GM23338 (cell line): Measurements from ENCODE around the gene CACNA1C. TPM values are rescaled to one million over a fixed set of nuclear protein-coding genes. Genes with fewer than 3 reads are reported as not detected.

Experiments
- ATAC-seq: fragments of 200-7000 bp; cut with Tn5 transposase; 3 replicates; pipeline ENCODE4 v1.9.1; 2020
- DNase-seq: peaks from one replicate; pipeline ENCODE4 v3.0.0-alpha.2; 2015; ENCODE audit warnings: low spot score
- H2AFZ ChIP-seq: fragments of 200-600 bp; sonication (generic); 2 replicates; pipeline ENCODE4 v1.8.0; 2016; ENCODE audit warnings: antibody characterized with exemption, mild to moderate bottlenecking, moderate library complexity
- H3F3A ChIP-seq: fragments of 200-600 bp; sonication (generic); replicated peaks from 2 replicates; pipeline ENCODE4 v1.8.0; 2017; ENCODE audit warnings: antibody characterized with exemption, mixed run types, low read depth
- H3K27ac ChIP-seq: fragments of 200-600 bp; sonication (generic); 2 replicates; pipeline ENCODE4 v1.6.1; 2016; ENCODE audit warnings: low read depth
- H3K27me3 ChIP-seq: fragments of 200-600 bp; sonication (generic); 2 replicates; pipeline ENCODE4 v1.8.0; 2016; ENCODE audit warnings: mild to moderate bottlenecking, mixed run types, moderate library complexity; ENCODE audit not compliant: insufficient read depth
- H3K36me3 ChIP-seq: fragments of 200-600 bp; sonication (generic); 2 replicates; pipeline ENCODE4 v1.8.0; 2016; ENCODE audit warnings: mild to moderate bottlenecking; ENCODE audit not compliant: insufficient read depth
- H3K4me1 ChIP-seq: fragments of 200-600 bp; sonication (generic); 2 replicates; pipeline ENCODE4 v1.8.0; 2016; ENCODE audit warnings: mild to moderate bottlenecking, moderate library complexity; ENCODE audit not compliant: insufficient read depth
- H3K4me2 ChIP-seq: fragments of 200-600 bp; sonication (generic); 2 replicates; pipeline ENCODE4 v1.7.1; 2017; ENCODE audit warnings: mixed run types
- H3K4me3 ChIP-seq: fragments of 200-600 bp; sonication (generic); 2 replicates; pipeline ENCODE4 v1.6.1; 2016; ENCODE audit warnings: mixed run types
- H3K79me2 ChIP-seq: fragments of 200-600 bp; sonication (generic); replicated peaks from 2 replicates; pipeline ENCODE4 v1.8.0; 2017; ENCODE audit warnings: mild to moderate bottlenecking; ENCODE audit not compliant: insufficient read depth
- H3K9me2 ChIP-seq: fragments of 200-600 bp; sonication (generic); 2 replicates; pipeline ENCODE4 v1.8.0; 2017; ENCODE audit not compliant: insufficient read depth
- H4K20me1 ChIP-seq: fragments of 200-600 bp; sonication (generic); replicated peaks from 2 replicates; pipeline ENCODE4 v1.8.0; 2017; ENCODE audit warnings: mild to moderate bottlenecking; ENCODE audit not compliant: insufficient read depth
- H3K27ac Mint-ChIP-seq: 2 replicates; pipeline ENCODE4 v1.8.0; 2020; ENCODE audit warnings: inconsistent platforms, mild to moderate bottlenecking, moderate library complexity, mixed read lengths
- H3K27me3 Mint-ChIP-seq: 3 replicates; pipeline ENCODE4 v1.8.0; 2022; ENCODE audit warnings: low read depth, mild to moderate bottlenecking, moderate library complexity, mixed read lengths, inconsistent platforms; ENCODE audit not compliant: insufficient read depth, poor library complexity
- H3K36me3 Mint-ChIP-seq: 3 replicates; pipeline ENCODE4 v1.8.0; 2021; ENCODE audit warnings: low read depth, mild to moderate bottlenecking, inconsistent platforms, moderate library complexity, mixed read lengths
- H3K4me1 Mint-ChIP-seq: 3 replicates; pipeline ENCODE4 v1.8.0; 2020; ENCODE audit warnings: mild to moderate bottlenecking, inconsistent platforms, mixed read lengths
- H3K4me3 Mint-ChIP-seq: 3 replicates; pipeline ENCODE4 v1.8.0; 2021; ENCODE audit warnings: moderate library complexity, mild to moderate bottlenecking, inconsistent platforms, mixed read lengths
- H3K9me3 Mint-ChIP-seq: 3 replicates; pipeline ENCODE4 v1.8.0; 2020; ENCODE audit warnings: moderate library complexity, mild to moderate bottlenecking, inconsistent platforms, mixed read lengths
- EZH2 ChIP-seq: fragments of 200-600 bp; sonication (generic); IDR thresholded peaks from one replicate; pipeline ENCODE4 v1.8.0; 2017; ENCODE audit warnings: antibody characterized with exemption, mild to moderate bottlenecking, low read depth; ENCODE audit not compliant: unreplicated experiment
- EZH2phosphoT487 ChIP-seq: fragments of 200-600 bp; sonication (generic); IDR thresholded peaks from one replicate; pipeline ENCODE4 v1.8.1; 2018; ENCODE audit warnings: antibody characterized with exemption; ENCODE audit not compliant: unreplicated experiment
- JUNB ChIP-seq: IDR thresholded peaks from one replicate; pipeline ENCODE4 v1.6.1; 2016; ENCODE audit warnings: antibody characterized with exemption; ENCODE audit not compliant: unreplicated experiment
- NANOG ChIP-seq: IDR thresholded peaks from 2 replicates; pipeline ENCODE4 v1.6.1; 2016; ENCODE audit warnings: antibody characterized with exemption, borderline replicate concordance
- POLR2AphosphoS5 ChIP-seq: IDR thresholded peaks from 2 replicates; pipeline ENCODE4 v1.6.1; 2016; ENCODE audit warnings: antibody characterized with exemption, low read depth
- ZNF114 ChIP-seq: fragments of 250-450 bp; sonication (Bioruptor Pico); IDR thresholded peaks from 2 replicates; pipeline ENCODE4 v1.5.0; 2020; ENCODE audit warnings: mild to moderate bottlenecking, moderate library complexity
- polyA plus RNA-seq: library from polyadenylated mRNA; unstranded; fragments of >200 nt; fragmentation: Nextera tagmentation; extraction: Ambion mirVana; gene quantifications from 2 replicates; pipeline ENCODE4 v1.2.1, GENCODE V29; 2016
- total RNA-seq: library from RNA; depleted of rRNA; stranded (reverse); fragments of >200 nt; shearing (Covaris generic); gene quantifications from 2 replicates; pipeline ENCODE4 v1.2.3, GENCODE V29; 2014
- TF ChIP-seq, protein P1 (sequence below): IDR thresholded peaks from one replicate; pipeline ENCODE4 v1.6.1; 2018; ENCODE audit warnings: antibody characterized with exemption; ENCODE audit not compliant: unreplicated experiment
- TF ChIP-seq, protein P2 (sequence below): fragments of 250-450 bp; sonication (Bioruptor Pico); IDR thresholded peaks from 2 replicates; pipeline ENCODE4 v1.5.0; 2020; ENCODE audit warnings: mild to moderate bottlenecking, moderate library complexity

CACNA1C gene
- total and polyA plus RNA-seq, 2 experiments from 2014 or later, result 0.78 to 2.1 TPM

GRCh38 chr12:2351161-2351560 is 298.4 kb downstream of the CACNA1C start:
- Mint-ChIP-seq H3K36me3 (no peaks in the 10 kb centered on the region), H3K9me3 (no peaks in the 10 kb centered on the region), H3K27me3 (peaks cover 3% of the 10 kb centered on the region), H3K4me1 (peaks cover 9% of the 10 kb centered on the region), H3K27ac (no peak overlapping the region), H3K4me3 (no peak overlapping the region)
- Histone ChIP-seq H2AFZ (no peak overlapping the region), H3K4me1 (no peaks in the 10 kb centered on the region), H3K4me2 (no peak overlapping the region), H3F3A (no peaks in the 10 kb centered on the region), H3K79me2 (no peaks in the 10 kb centered on the region), H3K36me3 (no peaks in the 10 kb centered on the region), H3K9me2 (no peaks in the 10 kb centered on the region), H4K20me1 (no peaks in the 10 kb centered on the region), H3K27ac (no peak overlapping the region), H3K27me3 (no peaks in the 10 kb centered on the region), H3K4me3 (no peak overlapping the region)
- ATAC-seq, result no peak
- no peak for DNase-seq
- TF ChIP-seq EZH2 (no peak), POLR2AphosphoS5 (no peak), ZNF114 (CRISPR knock-in tag) (no peak), JUNB (no peak), EZH2phosphoT487 (no peak)

- H3F3A ChIP-seq, result no peaks in the 10 kb centered on the region
- DNase-seq, result no peak
- H3K9me3 Mint-ChIP-seq, result no peaks in the 10 kb centered on the region
Measured at GRCh38 chr12:2352203-2352602, 299.4 kb downstream of the CACNA1C start.

More at GRCh38 chr12:2352203-2352602, 299.4 kb downstream of the CACNA1C start:
- H4K20me1 ChIP-seq, result no peaks in the 10 kb centered on the region
- H3K27ac ChIP-seq, result no peak overlapping the region
- H3K4me1 ChIP-seq, result no peaks in the 10 kb centered on the region
- H3K27ac Mint-ChIP-seq, result no peak overlapping the region
- no peaks in the 10 kb centered on the region for H3K36me3 Mint-ChIP-seq
- no peak overlapping the region for H2AFZ ChIP-seq
- peaks cover 2% of the 10 kb centered on the region for H3K27me3 Mint-ChIP-seq
- TF ChIP-seq, protein P1, sequence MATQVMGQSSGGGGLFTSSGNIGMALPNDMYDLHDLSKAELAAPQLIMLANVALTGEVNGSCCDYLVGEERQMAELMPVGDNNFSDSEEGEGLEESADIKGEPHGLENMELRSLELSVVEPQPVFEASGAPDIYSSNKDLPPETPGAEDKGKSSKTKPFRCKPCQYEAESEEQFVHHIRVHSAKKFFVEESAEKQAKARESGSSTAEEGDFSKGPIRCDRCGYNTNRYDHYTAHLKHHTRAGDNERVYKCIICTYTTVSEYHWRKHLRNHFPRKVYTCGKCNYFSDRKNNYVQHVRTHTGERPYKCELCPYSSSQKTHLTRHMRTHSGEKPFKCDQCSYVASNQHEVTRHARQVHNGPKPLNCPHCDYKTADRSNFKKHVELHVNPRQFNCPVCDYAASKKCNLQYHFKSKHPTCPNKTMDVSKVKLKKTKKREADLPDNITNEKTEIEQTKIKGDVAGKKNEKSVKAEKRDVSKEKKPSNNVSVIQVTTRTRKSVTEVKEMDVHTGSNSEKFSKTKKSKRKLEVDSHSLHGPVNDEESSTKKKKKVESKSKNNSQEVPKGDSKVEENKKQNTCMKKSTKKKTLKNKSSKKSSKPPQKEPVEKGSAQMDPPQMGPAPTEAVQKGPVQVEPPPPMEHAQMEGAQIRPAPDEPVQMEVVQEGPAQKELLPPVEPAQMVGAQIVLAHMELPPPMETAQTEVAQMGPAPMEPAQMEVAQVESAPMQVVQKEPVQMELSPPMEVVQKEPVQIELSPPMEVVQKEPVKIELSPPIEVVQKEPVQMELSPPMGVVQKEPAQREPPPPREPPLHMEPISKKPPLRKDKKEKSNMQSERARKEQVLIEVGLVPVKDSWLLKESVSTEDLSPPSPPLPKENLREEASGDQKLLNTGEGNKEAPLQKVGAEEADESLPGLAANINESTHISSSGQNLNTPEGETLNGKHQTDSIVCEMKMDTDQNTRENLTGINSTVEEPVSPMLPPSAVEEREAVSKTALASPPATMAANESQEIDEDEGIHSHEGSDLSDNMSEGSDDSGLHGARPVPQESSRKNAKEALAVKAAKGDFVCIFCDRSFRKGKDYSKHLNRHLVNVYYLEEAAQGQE, result no peak
- TF ChIP-seq ZNF114 (CRISPR knock-in tag) (no peak), EZH2phosphoT487 (no peak), NANOG (no peak), POLR2AphosphoS5 (no peak)
- TF ChIP-seq, protein P2, sequence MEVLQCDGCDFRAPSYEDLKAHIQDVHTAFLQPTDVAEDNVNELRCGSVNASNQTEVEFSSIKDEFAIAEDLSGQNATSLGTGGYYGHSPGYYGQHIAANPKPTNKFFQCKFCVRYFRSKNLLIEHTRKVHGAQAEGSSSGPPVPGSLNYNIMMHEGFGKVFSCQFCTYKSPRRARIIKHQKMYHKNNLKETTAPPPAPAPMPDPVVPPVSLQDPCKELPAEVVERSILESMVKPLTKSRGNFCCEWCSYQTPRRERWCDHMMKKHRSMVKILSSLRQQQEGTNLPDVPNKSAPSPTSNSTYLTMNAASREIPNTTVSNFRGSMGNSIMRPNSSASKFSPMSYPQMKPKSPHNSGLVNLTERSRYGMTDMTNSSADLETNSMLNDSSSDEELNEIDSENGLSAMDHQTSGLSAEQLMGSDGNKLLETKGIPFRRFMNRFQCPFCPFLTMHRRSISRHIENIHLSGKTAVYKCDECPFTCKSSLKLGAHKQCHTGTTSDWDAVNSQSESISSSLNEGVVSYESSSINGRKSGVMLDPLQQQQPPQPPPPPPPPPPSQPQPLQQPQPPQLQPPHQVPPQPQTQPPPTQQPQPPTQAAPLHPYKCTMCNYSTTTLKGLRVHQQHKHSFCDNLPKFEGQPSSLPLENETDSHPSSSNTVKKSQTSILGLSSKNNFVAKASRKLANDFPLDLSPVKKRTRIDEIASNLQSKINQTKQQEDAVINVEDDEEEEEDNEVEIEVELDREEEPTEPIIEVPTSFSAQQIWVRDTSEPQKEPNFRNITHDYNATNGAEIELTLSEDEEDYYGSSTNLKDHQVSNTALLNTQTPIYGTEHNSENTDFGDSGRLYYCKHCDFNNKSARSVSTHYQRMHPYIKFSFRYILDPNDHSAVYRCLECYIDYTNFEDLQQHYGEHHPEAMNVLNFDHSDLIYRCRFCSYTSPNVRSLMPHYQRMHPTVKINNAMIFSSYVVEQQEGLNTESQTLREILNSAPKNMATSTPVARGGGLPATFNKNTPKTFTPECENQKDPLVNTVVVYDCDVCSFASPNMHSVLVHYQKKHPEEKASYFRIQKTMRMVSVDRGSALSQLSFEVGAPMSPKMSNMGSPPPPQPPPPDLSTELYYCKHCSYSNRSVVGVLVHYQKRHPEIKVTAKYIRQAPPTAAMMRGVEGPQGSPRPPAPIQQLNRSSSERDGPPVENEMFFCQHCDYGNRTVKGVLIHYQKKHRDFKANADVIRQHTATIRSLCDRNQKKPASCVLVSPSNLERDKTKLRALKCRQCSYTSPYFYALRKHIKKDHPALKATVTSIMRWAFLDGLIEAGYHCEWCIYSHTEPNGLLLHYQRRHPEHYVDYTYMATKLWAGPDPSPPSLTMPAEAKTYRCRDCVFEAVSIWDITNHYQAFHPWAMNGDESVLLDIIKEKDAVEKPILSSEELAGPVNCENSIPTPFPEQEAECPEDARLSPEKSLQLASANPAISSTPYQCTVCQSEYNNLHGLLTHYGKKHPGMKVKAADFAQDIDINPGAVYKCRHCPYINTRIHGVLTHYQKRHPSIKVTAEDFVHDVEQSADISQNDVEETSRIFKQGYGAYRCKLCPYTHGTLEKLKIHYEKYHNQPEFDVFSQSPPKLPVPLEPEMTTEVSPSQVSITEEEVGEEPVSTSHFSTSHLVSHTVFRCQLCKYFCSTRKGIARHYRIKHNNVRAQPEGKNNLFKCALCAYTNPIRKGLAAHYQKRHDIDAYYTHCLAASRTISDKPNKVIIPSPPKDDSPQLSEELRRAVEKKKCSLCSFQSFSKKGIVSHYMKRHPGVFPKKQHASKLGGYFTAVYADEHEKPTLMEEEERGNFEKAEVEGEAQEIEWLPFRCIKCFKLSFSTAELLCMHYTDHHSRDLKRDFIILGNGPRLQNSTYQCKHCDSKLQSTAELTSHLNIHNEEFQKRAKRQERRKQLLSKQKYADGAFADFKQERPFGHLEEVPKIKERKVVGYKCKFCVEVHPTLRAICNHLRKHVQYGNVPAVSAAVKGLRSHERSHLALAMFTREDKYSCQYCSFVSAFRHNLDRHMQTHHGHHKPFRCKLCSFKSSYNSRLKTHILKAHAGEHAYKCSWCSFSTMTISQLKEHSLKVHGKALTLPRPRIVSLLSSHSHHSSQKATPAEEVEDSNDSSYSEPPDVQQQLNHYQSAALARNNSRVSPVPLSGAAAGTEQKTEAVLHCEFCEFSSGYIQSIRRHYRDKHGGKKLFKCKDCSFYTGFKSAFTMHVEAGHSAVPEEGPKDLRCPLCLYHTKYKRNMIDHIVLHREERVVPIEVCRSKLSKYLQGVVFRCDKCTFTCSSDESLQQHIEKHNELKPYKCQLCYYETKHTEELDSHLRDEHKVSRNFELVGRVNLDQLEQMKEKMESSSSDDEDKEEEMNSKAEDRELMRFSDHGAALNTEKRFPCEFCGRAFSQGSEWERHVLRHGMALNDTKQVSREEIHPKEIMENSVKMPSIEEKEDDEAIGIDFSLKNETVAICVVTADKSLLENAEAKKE, result no peak
- no peak overlapping the region for H3K4me2 ChIP-seq
- H3K9me2 ChIP-seq, result no peaks in the 10 kb centered on the region
- no peak for ATAC-seq
- no peaks in the 10 kb centered on the region for H3K36me3 ChIP-seq
- peaks cover 8% of the 10 kb centered on the region for H3K4me1 Mint-ChIP-seq
- no peak overlapping the region for H3K4me3 ChIP-seq
- H3K27me3 ChIP-seq, result no peaks in the 10 kb centered on the region
- no peaks in the 10 kb centered on the region for H3K79me2 ChIP-seq
- no peak overlapping the region for H3K4me3 Mint-ChIP-seq
